ENCODE measurements around the gene MACO1. TPM values are rescaled to one million over a fixed set of nuclear protein-coding genes. Genes with fewer than 3 reads are reported as not detected.
"Not testable (repeated sequence)": the region's sequence is repeated elsewhere in the genome, so short reads cannot be mapped to it uniquely, and the experiment has no call there.

The MACO1 gene
- total RNA-seq, 4 donors from 2014 or later = 16.2 to 23.2 (median 19.5) TPM

- no peak for DNase-seq (ENCODE audit: extremely low spot score)
- H3K27me3 ChIP-seq = no peaks in the 10 kb centered on the region
- peaks cover 12 to 17% (median 13%) of the 10 kb centered on the region in 4 donors for H3K36me3 ChIP-seq
- intact Hi-C loops (cut with DNase I) = no loop called here
- H3K4me3 ChIP-seq = no peak overlapping the region
- H3K4me1 ChIP-seq = peaks cover 10 to 34% (median 30%) of the 10 kb centered on the region in 4 donors
- 42% methylated on average over 4 of the region's 4 CpGs for WGBS
- H3K9me3 ChIP-seq = no peaks in the 10 kb centered on the region
- TF ChIP-seq EP300 (IDR thresholded peaks at IDR 0.05) (no peak), POLR2A (IDR thresholded peaks at IDR 0.05; ENCODE audit: low read depth) (no peak), POLR2AphosphoS5 (IDR thresholded peaks at IDR 0.05) (no peak)
- no peak overlapping the region for H3K27ac ChIP-seq (replicated peaks in 1 of 4)
Observed at GRCh38 chr1:25502957-25503356, 72.3 kb downstream of the MACO1 start.

DNA sequence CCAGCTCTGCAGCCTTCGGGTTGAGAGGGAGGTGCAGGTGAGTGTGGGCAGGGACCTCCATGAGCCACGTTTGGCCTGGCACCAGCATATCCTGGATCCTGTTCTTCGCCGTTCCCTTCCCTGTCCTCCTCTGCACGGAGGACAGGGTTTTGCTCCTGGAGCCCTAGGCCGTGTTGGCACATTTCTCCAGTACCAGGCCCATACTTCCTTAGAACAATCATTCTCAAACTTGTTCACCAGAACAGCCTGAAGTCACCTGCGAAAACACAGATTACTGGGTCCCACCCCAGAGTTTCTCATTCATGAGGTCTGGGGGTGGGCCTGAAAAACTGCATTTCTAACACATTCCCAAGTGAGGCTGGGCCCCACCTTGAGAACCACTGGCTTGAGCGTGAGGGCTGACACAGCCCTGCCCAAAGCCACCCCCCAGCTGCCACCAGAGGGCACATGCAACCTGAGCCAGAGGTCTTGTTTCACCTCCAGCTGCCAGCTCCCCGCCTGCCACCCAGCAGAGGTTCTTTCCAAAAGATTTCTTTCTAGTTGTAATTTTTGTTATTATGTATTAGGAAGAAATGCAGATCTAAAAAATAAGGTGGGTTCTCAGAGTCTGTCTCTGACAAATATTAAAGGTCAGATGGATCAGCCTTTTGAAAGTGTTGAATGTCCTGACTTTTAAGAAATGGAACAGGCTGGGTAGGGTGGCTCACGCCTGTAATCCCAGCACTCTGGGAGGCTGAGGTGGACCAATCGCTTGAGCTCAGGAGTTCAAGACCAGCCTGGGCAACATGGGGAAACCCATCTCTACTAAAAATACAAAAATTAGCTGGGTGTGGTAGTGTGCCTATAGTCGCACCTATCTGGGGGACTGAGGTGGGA, 73.1 kb downstream of the MACO1 start:
- TF ChIP-seq EP300 (IDR thresholded peaks at IDR 0.05) (no peak), CTCF (IDR thresholded peaks at IDR 0.05) (peak; percentile 37 to 53 (median 46))
- H3K4me3 ChIP-seq = no peak overlapping the region
- H3K36me3 ChIP-seq = peaks cover 4 to 9% (median 5%) of the 10 kb centered on the region in 4 donors
- H3K27ac ChIP-seq (replicated peaks in 1 of 4) = peak overlapping the region in 1 of 4 donors; percentile 15
- H3K9me3 ChIP-seq = no peaks in the 10 kb centered on the region
- no peaks in the 10 kb centered on the region for H3K27me3 ChIP-seq
- WGBS = 87% methylated on average over 12 of the region's 12 CpGs
- H3K4me1 ChIP-seq = peaks cover 10 to 34% (median 30%) of the 10 kb centered on the region in 4 donors
- DNase-seq (ENCODE audit: extremely low spot score) = no peak
- intact Hi-C loops (cut with DNase I) = no loop called here

GRCh38 chr1:25504706-25505595, 74.3 kb downstream of the MACO1 start:
- no peak overlapping the region for H3K4me3 ChIP-seq
- TF ChIP-seq EP300 (IDR thresholded peaks at IDR 0.05) (no peak), CTCF (IDR thresholded peaks at IDR 0.05) (no peak), POLR2A (IDR thresholded peaks at IDR 0.05; ENCODE audit: low read depth) (no peak), POLR2AphosphoS5 (IDR thresholded peaks at IDR 0.05) (no peak)
- WGBS = 61% methylated on average over 9 of the region's 9 CpGs
- no peak overlapping the region for H3K27ac ChIP-seq (replicated peaks in 1 of 4)
- H3K27me3 ChIP-seq = no peaks in the 10 kb centered on the region
- intact Hi-C loops (cut with DNase I) = no loop called here
- no peak for DNase-seq (ENCODE audit: extremely low spot score)
- no peaks in the 10 kb centered on the region for H3K36me3 ChIP-seq
- peaks cover 10 to 34% (median 30%) of the 10 kb centered on the region in 4 donors for H3K4me1 ChIP-seq
- H3K9me3 ChIP-seq = no peaks in the 10 kb centered on the region

DNA sequence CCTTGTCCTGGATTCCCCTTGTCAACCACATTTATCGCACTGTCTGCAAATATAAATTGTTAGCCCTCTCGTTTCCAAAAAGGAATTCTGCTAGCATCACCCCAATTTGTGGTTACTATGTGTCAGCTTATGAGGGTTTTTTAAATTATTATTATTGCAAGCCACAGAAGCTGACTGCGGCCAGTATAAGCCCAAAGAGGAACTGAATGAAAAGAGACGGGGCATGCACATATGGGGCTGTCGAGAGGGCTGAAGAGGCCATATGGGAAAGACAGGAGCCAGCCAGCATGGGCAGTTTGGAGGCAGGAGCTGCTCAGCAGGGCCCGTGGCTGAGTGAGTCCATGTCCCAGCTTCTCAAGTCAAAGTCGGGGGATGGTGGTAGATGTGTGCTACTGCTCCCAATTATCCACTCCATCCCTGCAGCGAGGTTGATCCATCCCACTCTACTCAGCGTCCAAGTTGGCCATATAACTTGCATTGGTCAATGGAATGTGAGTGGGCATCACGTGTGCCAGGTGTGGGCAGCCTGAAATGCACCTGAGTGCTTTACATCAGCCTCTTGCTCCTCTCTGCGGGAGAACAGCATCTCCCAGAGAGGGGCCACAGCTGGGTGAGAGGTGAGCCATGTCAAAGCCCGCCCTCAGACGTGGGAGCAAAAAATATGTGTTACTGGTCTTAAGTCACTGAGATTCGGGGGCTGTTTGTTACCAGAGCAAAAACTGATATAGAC, 75.1 kb downstream of the MACO1 start:
- Histone ChIP-seq H3K36me3 (no peaks in the 10 kb centered on the region), H3K27ac (replicated peaks in 1 of 4) (no peak overlapping the region), H3K9me3 (no peaks in the 10 kb centered on the region), H3K27me3 (no peaks in the 10 kb centered on the region), H3K4me1 (peaks cover 8 to 26% (median 23%) of the 10 kb centered on the region in 4 donors), H3K4me3 (no peak overlapping the region)
- intact Hi-C loops (cut with DNase I) = no loop called here
- DNase-seq (ENCODE audit: extremely low spot score) = no peak
- TF ChIP-seq POLR2A (IDR thresholded peaks at IDR 0.05; ENCODE audit: low read depth) (no peak), EP300 (IDR thresholded peaks at IDR 0.05) (no peak), POLR2AphosphoS5 (IDR thresholded peaks at IDR 0.05) (no peak), CTCF (IDR thresholded peaks at IDR 0.05) (no peak)
- 73% methylated on average over 14 of the region's 14 CpGs for WGBS

DNA sequence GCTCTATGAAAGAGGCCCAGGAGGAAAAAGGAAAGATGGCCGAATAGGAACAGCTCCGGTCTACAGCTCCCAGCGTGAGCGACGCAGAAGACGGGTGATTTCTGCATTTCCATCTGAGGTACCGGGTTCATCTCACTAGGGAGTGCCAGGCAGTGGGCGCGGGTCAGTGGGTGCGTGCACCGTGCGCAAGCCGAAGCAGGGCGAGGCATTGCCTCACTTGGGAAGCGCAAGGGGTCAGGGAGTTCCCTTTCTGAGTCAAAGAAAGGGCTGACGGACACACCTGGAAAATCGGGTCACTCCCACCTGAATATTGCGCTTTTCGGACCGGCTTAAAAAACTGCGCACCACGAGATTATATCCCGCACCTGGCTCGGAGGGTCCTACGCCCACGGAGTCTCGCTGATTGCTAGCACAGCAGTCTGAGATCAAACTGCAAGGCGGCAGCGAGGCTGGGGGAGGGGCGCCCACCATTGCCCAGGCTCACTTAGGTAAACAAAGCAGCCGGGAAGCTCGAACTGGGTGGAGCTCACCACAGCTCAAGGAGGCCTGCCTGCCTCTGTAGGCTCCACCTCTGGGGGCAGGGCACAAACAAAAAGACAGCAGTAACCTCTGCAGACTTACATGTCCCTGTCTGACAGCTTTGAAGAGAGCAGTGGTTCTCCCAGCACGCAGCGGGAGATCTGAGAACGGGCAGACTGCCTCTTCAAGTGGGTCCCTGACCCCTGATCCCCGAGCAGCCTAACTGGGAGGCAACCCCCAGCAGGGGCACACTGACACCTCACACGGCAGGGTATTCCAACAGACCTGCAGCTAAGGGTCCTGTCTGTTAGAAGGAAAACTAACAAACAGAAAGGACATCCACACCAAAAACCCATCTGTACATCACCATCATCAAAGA, 76.1 kb downstream of the MACO1 start:
- Histone ChIP-seq H3K4me1 (peaks cover 4 to 24% (median 17%) of the 10 kb centered on the region in 4 donors), H3K4me3 (peak overlapping the region in 2 of 4 donors; percentile 6 to 30)
- H3K9me3 ChIP-seq; intact Hi-C loops (cut with DNase I); H3K27ac ChIP-seq (replicated peaks in 1 of 4); H3K27me3 ChIP-seq; H3K36me3 ChIP-seq; DNase-seq (ENCODE audit: extremely low spot score): not testable (repeated sequence)
- WGBS = 74% methylated on average over 27 of the region's 37 CpGs

Data from esophagus muscularis mucosa (tissue), 4 donors.